Activated T-cell treated with anti-CD3 and anti-CD28 coated beads for 24 hours (primary cell): ENCODE results near the gene TMEM150A.
"Not testable (repeated sequence)": the region's sequence is repeated elsewhere in the genome, so short reads cannot be mapped to it uniquely, and the experiment has no call there.

ENCODE experiments used
- DNase-seq: peaks from one replicate; pipeline ENCODE4 v3.0.0-alpha.2; 2020; ENCODE audit warnings: low read depth

The TMEM150A gene

GRCh38 chr2:85564144-85564563 lies 38.3 kb downstream of the TMEM150A start:
- no peak for DNase-seq

GRCh38 chr2:85561280-85562212 lies 41.0 kb downstream of the TMEM150A start, which contains the start of gene GGCX:
Gene GGCX, minus strand, starts transcription at chr2:85561493. Its CDS starts 65 bp downstream, at chr2:85561428.
- peak; percentile 94 for DNase-seq

DNA sequence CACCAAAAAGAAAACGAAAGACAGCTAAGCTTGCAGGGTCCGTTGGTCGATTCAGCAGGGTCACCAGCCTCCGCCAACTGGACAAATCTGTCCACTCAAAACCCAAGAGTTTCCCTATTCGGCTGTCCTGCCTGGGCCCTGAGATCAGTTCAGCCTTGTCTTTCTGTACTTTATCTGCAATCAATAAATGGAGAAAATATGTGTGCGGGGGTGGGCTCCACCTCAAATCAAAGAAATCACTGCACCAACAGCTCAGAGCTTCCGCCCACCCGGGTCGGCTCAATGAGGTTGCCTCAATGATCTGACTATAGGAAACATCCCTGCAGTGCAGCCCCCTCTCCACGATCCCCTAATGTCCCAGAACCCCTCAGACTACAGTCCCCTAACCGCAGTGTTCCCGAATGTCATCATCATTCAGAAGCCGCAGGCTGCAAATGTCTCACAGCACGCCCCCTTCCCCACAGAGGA lies 41.7 kb downstream of the TMEM150A start:
- no peak for DNase-seq

GRCh38 chr2:85560403-85560726 lies 42.1 kb downstream of the TMEM150A start:
- not testable (repeated sequence) for DNase-seq

DNA sequence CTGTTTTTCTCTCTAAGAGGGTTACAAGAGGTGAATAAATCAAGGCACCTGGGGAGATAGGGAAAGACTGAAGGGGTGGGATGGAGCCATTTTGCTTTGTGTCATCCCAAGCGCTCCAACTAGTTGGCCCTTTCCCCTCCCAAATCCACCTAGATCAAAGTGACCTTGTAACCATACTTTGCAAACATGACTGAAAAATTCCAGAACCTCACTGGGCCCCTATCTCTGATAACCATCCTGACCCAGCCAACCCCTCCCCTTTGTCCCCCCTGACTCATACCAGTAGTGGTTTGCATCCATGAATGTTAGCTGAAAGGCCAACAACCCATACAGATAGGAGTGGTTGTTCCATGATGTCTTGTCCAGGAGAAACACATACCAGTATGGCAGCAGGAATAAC lies 44.3 kb downstream of the TMEM150A start:
- no peak for DNase-seq

DNA sequence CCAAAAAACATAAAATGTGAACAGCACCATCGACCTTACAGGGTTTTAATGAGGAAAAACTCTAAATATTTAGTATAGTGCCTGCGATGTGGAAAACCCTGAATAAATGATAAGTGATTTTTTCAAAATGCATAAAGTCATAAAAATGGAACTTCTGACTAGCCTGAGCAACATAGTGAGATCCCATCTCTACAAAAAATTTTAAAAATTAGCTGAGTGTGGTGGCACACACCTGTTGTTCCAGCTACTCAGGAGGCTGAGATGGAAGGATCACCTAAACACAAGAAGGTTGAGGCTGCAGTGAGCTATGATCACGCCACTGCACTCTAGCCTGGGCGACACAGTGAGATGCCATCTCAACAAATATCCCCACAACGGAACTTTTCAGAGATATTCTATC lies 45.4 kb downstream of the TMEM150A start:
- DNase-seq: no peak

DNA sequence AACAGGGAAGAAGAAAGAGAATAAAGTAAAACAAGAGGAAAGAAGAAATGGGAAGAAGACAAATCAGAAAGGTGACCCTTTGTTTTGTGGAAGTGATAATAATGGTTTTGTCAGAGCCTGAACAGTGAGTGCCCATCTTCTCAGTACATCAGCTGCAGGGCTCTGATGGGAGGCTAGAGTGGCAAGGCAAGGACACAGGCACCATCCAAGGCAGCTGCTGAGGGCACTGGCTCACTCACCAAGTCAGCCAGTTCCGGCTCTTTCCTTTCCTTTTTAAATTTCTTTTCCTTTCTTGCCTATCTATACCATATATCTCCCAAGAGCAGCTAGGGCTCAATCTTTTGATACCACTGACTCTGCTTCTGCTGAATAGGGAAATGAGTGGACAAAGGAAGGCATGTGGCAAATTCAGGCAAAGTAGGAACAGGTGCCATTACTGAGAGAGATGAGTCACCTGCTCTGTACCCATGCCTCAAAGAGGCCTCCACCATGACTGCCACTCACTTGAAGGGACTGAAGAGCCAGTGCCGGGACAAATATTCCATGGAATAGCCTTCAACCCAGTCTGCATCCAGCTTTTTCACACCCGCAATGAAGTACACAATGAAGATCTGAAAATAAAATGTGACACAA lies 47.4 kb downstream of the TMEM150A start:
- DNase-seq: no peak

- DNase-seq: no peak
Measured at GRCh38 chr2:85553184-85553583, 49.3 kb downstream of the TMEM150A start.

- peak; percentile 82 for DNase-seq
Measured at GRCh38 chr2:85551698-85552678, 50.5 kb downstream of the TMEM150A start.

DNA sequence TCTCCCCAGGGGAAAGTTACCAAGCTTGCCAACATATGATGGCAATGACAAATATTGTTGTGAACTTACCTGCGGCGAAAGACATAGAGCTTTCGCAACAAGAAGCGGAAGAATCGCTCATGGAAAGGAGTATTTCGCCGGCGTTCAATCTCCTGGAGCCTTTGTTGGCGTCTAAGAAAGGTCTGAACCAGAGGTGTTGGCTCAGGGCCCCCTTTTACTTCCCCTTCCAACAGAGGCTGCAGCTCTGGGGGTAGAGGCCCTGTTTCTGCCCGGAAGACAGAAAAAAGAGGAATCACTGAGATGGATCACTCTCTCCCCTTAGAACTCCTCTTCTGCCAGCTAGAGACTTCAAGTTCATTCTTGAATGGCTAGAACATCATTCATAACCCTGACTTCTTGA lies 52.0 kb downstream of the TMEM150A start:
- no peak for DNase-seq

DNA sequence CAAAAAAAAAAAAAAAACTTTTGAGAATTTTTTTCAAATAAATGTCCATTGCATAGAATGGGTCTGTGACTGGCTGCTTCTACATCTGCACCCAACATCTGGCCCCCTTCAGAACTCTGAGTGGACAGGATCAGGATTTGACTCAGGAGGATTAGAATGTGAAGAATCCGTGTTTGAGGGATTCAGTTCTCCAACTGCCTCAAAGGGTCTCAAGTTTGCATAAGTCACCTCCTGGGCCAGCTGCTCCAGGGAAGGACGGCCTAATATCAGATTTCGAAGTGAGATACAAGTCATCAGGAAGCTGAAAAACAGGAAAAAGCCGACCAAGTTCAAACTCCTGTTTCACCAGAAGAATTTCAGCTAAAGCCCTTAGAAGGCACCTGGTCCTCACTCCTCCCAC lies 52.7 kb downstream of the TMEM150A start:
- no peak for DNase-seq

DNA sequence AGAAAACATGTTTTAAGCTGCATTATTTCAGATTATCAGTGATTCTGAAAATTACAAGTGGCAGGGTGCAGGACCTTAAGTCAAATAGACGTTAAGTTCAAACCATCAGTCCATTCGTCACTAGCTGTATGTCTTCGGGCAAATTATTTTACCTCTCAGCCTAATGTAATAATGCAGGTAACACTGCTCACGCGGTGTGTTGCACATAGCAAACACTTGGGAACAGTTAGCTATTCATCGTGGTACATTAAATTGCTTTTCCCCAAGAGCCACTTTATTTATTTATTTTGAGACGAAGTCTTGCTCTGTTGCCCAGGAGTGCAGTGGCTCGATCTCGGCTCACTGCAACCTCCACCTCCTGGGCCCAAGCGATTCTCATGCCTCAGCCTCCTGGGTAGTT lies 53.4 kb downstream of the TMEM150A start:
- no peak for DNase-seq

- no peak for DNase-seq
Measured at GRCh38 chr2:85548608-85548900, 53.9 kb downstream of the TMEM150A start.
